NCI-H1694 treated with DMSO at 0.1 percent for 48 hours (cell line): ENCODE data around the gene KBTBD12.

Source experiments
- DNase-seq: peaks from one replicate; lab custom pipeline; 2025; lab: John Stamatoyannopoulos, UW

The KBTBD12 gene

GRCh38 chr3:127985655-127986225 lies 70.7 kb downstream of the KBTBD12 start:
- DNase-seq: no peak

- DNase-seq: no peak
These were observed 71.8 kb downstream of the KBTBD12 start for GRCh38 chr3:127986803-127987202.

DNA sequence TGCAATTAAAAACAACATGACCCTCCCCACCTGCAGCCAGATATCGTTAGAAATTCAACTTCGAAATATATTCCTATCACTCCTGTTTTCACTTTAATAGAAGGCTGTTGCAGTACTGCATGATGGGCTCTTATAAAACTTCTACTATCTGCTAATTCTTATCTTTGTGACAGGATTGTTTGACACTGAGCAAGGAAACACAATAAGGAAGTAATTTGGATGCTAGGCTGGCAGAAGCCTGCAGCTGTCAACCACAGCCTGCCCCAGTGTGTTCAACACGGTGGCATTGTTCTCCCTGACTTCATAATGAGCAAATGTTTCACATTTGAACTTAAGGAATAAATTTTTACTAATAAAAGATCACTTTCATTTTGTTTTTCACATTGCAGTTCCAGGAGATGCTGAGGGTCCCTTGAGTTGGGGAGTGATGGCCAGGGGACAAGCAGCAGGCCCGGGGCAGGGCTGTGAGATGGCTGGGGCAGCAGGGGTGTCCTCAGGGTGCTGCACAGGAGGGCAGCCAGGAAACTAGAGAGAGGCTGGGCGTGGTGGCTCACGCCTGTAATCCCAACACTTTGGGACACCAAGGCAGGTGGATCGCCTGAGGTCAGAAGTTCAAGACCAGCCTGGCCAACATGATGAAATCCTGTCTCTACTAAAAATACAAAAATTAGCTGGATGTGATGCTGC lies 72.4 kb downstream of the KBTBD12 start:
- DNase-seq: no peak

DNA sequence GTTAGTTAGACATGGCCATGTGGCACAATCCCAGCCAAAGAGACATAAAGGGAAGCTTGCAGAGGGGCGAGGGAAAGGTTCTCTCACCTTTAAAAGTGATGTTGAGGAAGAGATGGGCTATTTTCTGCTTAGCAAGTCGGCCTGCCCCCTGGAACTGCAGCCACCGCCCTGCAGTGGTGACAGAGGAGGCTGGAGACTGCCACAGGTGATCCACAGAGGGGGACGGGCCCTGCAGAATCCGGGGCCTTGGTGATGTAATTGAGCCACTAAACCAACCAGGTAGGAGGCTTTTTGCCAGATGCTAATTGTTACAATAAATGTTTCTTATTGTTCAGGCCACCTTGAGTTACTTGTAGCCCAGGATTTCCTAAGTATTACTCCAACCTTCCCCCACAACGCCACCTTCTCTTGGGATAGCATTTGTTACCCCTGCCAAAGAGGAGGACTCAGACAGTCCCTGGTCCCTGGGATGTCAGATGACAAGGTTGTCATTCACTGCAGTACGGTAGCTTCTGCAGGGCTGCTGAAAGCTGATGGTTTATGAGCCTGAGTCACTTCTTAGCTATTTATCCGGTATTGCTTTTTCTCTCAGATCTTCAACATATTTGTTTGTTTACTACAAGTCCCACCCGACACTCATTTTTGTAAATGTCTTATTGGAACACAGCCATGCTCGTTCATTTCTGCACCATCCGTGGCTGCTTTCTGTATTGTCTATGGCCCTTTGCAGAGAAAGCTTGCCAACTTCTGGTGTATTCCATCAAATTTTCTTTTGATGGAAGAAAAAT lies 73.9 kb downstream of the KBTBD12 start:
- no peak for DNase-seq

- no peak for DNase-seq
These were observed 75.0 kb downstream of the KBTBD12 start for GRCh38 chr3:127990051-127990450.

DNA sequence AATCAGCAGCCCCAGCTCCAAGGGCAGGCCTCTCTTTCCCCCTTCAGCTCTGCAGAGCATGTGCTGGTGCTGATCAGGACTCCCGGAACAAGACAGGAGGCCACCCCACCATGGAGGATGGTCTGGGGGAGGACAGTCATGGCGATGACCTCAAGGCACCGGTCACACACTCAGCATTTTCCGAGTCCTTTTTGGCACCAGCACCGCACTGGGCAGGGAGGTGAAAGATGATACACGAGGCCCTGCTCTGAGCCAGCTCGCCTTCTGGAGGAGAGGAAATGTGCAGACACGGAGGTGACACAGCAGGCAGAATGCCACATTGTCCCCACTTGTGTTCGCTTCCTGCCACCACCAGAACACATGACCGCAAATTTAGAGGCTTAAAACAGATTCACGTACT lies 75.4 kb downstream of the KBTBD12 start:
- DNase-seq: no peak

DNA sequence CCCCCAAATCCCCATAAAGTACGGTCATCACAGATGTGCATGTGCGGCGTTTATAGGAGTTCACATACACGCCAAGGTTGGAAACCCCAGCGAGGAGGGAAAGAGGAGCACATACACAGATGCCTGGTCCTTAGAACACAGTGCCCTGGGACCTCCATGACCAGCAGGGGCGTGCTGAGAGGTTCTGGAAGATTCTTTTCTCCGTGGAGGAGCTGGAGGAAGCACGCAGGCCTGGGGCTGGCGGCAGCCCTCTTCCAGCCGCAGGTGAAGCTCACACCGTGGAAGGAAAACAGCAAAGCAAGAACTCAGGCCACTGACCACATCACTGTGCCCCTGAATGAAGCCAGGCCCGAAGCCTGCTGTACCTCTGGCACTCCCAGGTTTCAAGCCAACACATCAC lies 76.2 kb downstream of the KBTBD12 start:
- no peak for DNase-seq

GRCh38 chr3:127991681-127992080 lies 76.6 kb downstream of the KBTBD12 start:
- DNase-seq: no peak

- DNase-seq: no peak
These were observed 77.1 kb downstream of the KBTBD12 start for GRCh38 chr3:127992127-127992526.

DNA sequence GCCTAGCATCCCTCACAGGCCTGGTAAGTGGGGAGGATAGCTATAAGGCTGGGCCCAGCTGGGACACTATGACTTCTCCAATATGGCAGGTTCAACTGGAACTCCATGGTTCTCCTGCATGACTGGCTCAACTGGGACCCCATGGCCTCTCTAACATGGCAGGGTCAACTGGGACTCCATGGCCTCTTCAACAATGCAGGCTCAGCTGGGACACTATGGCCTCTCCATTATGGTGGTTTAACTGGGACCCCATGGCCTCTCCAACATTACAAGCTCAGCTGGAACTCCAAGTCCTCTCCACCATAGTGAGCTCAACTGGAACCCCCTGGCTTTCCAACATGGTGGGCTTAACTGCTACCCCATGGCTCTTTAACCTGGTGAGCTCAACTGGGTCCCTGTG lies 79.0 kb downstream of the KBTBD12 start:
- no peak for DNase-seq

- DNase-seq: peak; percentile 74
These were observed 82.0 kb downstream of the KBTBD12 start for GRCh38 chr3:127997016-127997415.

GRCh38 chr3:127997961-127998360 lies 82.9 kb downstream of the KBTBD12 start:
- DNase-seq: peak; percentile 54

GRCh38 chr3:127998596-127998995 lies 83.6 kb downstream of the KBTBD12 start:
- DNase-seq: no peak

DNA sequence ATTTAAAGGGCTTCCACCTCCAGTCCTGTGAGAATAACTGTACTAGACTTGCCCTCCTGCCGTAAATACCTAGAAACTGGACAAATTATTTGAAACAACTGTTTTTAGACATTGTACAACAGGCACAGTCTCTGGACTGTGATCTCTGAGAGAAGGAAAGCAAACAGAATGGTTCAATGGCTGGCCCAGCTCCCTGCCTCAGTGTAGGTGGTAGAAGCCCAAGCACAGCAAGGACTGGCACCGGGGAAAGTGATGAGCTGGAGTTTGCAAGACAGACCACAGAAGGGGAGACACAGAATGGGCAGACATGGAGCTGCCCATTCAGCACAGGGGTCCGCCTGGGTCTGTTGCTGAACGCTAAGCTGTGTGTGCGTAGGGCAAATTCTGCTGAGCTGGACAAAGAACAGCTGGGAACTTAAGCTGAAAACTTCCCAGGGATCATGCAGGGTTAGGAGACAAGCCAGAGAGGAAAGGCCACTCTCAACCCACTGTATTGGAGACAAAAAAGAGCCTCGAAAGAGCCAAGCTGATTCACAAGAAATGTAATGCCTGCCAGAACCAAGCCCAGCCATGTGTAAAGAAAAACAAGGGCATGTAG lies 84.6 kb downstream of the KBTBD12 start:
- no peak for DNase-seq

GRCh38 chr3:128001576-128001975 lies 86.5 kb downstream of the KBTBD12 start:
- no peak for DNase-seq

DNA sequence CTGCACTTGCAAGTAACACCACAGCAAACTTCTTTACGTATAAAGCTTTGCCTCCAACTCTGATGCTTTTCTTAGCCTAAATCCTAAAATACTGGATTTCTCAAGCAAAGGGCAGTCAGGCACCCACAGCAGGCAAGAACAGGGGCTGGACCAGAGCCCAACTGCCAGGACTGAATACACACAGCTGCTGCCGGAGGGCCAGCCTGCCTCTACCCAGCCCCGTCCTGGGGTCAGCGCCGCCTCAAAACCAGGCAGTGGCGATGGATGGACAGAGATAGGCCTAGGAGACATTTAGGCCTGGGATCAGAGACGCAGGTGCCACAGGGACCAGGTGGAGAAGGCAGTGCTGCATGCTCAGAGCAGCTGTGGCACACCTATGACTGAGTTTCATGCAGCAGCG lies 89.6 kb downstream of the KBTBD12 start:
- DNase-seq: no peak

GRCh38 chr3:128006061-128007032 lies 91.3 kb downstream of the KBTBD12 start:
- no peak for DNase-seq

- no peak for DNase-seq
These were observed 92.0 kb downstream of the KBTBD12 start for GRCh38 chr3:128007033-128007424.

GRCh38 chr3:128009952-128010846 lies 95.2 kb downstream of the KBTBD12 start:
- no peak for DNase-seq

DNA sequence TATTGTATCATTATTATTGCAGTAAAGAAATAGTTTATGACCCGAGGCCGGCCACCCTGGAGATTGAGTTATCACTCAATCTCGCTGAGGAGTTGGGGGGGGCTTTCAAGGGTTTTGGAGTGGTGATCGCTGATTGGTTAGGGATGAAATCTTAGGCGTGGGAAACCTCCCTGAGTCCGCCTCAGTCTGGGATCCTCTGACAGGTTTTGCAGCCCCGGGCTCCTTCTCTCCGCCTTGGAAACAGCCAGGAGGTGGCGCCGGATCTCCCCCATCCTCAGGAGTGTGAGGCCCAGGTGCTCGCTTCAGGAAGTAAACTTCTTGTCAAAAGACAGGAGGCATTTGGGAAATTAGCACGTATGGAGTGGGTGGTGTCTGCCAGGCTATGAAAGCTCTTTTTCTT lies 96.1 kb downstream of the KBTBD12 start:
- no peak for DNase-seq

DNA sequence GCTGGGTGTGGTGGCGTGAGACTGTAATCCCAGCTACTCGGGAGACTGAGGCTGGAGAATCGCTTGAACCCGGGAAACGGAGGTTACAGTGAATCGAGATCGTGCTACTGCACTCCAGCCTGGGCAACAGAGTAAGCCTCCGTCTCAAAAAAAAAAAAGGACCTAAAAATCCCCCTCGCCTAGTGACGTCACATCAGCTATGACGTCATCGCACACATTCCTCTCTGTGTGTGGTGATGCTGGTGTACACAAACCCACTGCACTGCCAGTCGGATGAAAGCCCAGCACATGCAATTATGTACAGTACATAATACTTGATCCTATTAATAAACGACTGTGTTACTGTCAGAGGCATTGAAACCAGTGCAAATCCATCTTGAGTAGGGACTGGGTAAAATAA lies 97.0 kb downstream of the KBTBD12 start:
- no peak for DNase-seq
